Tibial nerve (tissue), 4 donors: ENCODE data around the gene AUTS2.

Experiments used
- EP300 ChIP-seq, 2 donors: sonication (generic); formaldehyde crosslinking; IDR thresholded peaks; one replicate each; pipeline ENCODE4 v1.6.1; 2017; ENCODE audit warnings: antibody characterized with exemption in 2 of 2, mild to moderate bottlenecking in 1 of 2
- POLR2A ChIP-seq, 2 donors: fragments of 450-650 bp; IDR thresholded peaks; one replicate each; pipeline ENCODE4 v1.6.1; 2017; ENCODE audit warnings: antibody characterized with exemption in 2 of 2, mild to moderate bottlenecking in 2 of 2, moderate library complexity in 2 of 2
- TF ChIP-seq, protein P1 (sequence below), 5 experiments: fragments of 200-600 bp in 3 of 5; fragments of 450-650 bp in 2 of 5; sonication (generic) in 3 of 5; IDR thresholded peaks; one replicate each; pipeline ENCODE4 v1.5.1; 2016 to 2019; ENCODE audit warnings: antibody characterized with exemption in 5 of 5, mild to moderate bottlenecking in 3 of 5, moderate library complexity in 2 of 5

DNA sequence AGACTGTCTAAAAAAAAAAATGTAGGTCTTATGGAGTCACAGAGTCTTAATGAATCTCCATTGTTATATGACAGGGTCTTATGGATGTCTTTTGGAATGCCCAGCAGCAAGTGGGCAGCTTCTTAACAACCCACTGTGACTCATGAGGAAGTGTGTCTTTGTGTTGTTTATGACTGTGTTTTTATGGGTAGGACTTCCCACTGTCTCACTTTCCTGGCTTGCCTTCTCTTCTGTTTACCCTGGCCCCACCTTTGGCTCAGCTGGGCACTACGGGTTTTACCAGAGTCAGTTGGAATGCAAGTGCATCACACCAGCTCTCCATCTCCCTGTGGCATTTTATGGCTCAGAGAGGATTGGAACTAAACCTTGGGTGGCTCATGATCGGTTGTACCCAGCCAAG, 580.5 kb downstream of the AUTS2 start:
- TF ChIP-seq, protein P1, sequence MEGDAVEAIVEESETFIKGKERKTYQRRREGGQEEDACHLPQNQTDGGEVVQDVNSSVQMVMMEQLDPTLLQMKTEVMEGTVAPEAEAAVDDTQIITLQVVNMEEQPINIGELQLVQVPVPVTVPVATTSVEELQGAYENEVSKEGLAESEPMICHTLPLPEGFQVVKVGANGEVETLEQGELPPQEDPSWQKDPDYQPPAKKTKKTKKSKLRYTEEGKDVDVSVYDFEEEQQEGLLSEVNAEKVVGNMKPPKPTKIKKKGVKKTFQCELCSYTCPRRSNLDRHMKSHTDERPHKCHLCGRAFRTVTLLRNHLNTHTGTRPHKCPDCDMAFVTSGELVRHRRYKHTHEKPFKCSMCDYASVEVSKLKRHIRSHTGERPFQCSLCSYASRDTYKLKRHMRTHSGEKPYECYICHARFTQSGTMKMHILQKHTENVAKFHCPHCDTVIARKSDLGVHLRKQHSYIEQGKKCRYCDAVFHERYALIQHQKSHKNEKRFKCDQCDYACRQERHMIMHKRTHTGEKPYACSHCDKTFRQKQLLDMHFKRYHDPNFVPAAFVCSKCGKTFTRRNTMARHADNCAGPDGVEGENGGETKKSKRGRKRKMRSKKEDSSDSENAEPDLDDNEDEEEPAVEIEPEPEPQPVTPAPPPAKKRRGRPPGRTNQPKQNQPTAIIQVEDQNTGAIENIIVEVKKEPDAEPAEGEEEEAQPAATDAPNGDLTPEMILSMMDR (IDR thresholded peaks at IDR 0.05), result no peak
- no peak for TF ChIP-seq POLR2A (IDR thresholded peaks at IDR 0.05)
- no peak for TF ChIP-seq EP300 (IDR thresholded peaks at IDR 0.05)
